GM21390 (cell line): Measurements from ENCODE around the gene KRTAP11-1.

Experiments
- ATAC-seq: cut with Tn5 transposase; IDR thresholded peaks from one replicate; pipeline ENCODE4 v1.9.1; 2021; ENCODE audit not compliant: unreplicated experiment

KRTAP11-1 gene

GRCh38 chr21:30881480-30881879, at the start of gene KRTAP11-1:
Gene KRTAP11-1, minus strand, starts transcription at chr21:30881580. Its CDS starts 56 bp downstream, at chr21:30881524.
- ATAC-seq: no peak

DNA sequence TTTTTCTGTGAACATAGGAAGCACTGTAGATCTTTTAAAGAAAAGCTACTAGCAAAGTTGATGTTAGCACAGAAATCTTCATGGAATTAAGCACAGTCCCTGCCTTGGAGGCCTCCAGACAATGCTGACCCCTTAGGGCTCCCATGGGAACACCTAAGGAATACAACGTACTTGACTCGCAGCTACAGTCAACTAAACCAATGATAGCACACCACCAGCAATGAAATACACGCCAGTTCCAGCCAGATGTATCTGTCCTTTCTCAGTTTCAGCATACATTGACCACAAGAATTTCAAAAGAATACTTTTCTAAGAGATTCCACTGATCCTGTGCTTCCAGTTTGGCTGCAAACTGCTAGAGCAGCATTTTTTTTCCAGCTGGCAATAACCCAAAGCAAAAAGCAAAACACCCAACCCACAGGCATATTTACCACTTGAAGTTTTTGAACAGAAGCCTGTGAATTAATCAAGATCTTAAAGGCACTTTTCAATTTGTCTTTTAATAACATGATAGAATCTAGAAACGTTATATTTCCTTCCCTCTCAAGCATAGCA, 42.8 kb upstream of the KRTAP11-1 start:
- ATAC-seq: no peak

DNA sequence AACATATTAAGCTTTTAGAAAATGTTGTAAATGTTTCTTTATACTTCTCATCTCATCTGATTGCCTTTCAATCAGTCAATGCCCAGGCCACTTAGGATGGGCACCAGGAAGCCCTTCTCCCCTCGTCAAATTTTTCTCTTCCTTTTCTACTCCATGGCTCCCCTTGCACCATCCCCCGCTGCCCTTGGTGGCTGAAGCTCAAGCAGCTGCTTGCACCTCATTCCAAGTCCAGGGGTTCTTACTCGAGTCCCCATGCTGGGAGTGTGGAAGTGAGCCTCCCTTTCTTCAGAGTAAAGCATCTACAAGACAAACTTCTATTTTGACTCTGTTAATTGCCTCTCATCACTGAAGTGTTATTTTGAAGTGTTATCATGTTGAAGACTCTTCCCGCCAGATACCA, 39.7 kb upstream of the KRTAP11-1 start:
- no peak for ATAC-seq

DNA sequence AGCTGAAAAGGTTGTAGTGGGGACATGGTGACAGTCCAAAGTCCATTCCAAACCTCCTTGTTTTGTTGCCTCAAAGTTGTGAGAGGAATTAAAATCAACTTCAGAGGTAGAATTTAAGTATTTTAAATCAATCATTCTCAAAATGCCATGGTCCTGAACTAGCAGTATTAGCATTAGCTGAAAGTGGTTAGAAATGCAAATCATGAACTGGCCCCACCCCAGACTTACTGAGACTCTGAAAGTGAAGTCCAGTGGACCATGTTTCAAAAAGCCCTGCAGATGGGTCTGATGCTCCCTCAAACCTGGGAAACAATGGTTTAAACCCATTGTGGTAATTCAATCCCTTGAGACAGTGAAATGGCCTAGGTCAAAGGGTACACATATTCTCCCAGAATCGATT, 36.2 kb upstream of the KRTAP11-1 start:
- no peak for ATAC-seq

GRCh38 chr21:30900881-30901280, 19.5 kb upstream of the KRTAP11-1 start:
- ATAC-seq: no peak

DNA sequence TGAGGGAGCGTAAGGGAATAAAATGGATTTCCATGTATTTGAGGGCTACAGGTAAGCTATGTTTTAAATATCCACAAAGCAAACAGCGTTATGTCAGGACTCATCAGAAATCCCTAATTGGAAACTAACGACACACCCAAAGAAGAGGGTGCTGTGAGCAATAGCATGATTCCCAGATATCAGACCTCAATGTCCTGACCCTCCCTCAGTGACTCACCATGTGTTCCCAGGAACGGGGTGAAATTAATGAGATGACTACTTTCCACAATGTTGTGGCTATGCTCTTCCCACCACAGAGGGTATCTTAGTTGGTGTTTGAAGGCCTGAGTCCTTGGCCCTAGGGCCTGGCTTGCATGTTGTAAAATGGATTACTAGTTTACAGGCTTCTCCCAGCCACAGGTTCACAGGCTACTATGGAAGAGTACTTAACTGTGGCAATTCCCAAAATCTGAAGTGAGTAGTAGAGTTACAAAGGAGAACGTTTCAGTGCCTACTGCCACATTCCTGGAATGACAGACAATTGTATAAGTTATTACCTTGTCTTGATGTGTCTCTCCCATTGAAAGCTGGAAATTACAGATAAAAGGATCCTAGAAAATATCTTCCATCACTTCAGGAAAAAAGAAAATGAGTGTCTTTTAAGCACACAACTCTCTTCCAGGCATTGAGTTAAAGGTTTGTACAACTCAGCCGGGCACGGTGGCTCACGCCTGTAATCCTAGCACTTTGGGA, 1.7 kb upstream of the KRTAP11-1 start:
- ATAC-seq: no peak

- ATAC-seq: no peak
These were observed 466 bp downstream of the KRTAP11-1 start for GRCh38 chr21:30880914-30881313.

GRCh38 chr21:30874526-30874925, 6.9 kb downstream of the KRTAP11-1 start:
- no peak for ATAC-seq

GRCh38 chr21:30847627-30848500, 33.5 kb downstream of the KRTAP11-1 start:
- no peak for ATAC-seq

DNA sequence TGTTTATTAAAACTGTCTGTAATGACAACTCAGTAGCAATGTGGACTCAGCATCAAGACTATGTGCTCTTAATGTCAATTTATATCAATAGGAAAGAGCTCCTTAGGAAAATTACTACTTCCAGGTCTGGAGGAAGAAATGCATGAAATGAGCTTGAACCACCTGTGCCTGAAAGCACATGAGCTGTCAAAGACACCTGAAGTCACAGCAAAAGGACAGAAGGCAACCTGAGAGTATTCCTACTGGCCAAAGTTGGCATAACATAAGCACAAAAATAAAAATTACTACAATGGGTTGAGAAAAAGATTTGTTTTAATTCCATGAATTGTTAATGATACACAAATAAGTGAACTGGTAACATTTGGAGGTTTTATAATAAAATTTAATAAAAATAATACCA, 38.4 kb downstream of the KRTAP11-1 start:
- ATAC-seq: no peak

GRCh38 chr21:30839304-30839703, 42.1 kb downstream of the KRTAP11-1 start:
- no peak for ATAC-seq

- no peak for ATAC-seq
These were observed 42.8 kb downstream of the KRTAP11-1 start for GRCh38 chr21:30838536-30838935.

GRCh38 chr21:30831194-30831765, 50.1 kb downstream of the KRTAP11-1 start:
- no peak for ATAC-seq
